HL-60/S4 (cell line): ENCODE measurements around the gene PHACTR2.
"Not testable (repeated sequence)": the region's sequence is repeated elsewhere in the genome, so short reads cannot be mapped to it uniquely, and the experiment has no call there.

Source experiments
- in situ Hi-C: fragments of 300-500 bp; cut with MboI; formaldehyde crosslinking; loops from 2 replicates; pipeline ENCODE4 v1.14.3; 2022; ENCODE audit warnings: low sequenced_read_pairs

The PHACTR2 gene

DNA sequence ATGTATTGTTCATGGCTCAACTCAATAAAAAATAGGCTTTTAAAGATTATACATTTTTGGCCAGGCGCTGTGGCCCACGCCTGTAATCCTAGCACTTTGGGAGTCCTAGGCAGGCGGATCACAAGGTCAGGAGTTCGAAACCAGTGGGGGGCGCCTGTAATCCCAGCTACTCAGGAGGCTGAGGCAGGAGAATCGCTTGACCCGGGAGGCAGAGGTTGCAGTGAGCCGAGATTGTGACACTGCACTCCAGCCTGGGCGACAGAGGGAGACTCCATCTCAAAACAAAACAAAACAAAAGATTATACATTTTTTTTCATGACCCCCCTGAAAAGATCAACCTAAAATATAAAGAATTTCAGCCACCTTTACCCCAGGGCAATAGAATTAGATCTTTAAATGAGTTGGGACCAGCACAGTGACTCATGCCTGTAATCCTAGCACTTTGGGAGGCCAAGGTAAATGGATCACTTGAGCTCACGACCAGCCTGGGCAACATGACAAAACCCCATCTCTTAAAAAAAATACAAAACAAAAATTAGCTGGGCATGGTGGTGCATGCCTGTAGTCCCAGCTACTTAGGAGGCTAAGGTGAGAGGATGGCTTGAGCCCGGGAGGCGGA lies 60.4 kb downstream of the PHACTR2 start:
- in situ Hi-C loops = not testable (repeated sequence)

DNA sequence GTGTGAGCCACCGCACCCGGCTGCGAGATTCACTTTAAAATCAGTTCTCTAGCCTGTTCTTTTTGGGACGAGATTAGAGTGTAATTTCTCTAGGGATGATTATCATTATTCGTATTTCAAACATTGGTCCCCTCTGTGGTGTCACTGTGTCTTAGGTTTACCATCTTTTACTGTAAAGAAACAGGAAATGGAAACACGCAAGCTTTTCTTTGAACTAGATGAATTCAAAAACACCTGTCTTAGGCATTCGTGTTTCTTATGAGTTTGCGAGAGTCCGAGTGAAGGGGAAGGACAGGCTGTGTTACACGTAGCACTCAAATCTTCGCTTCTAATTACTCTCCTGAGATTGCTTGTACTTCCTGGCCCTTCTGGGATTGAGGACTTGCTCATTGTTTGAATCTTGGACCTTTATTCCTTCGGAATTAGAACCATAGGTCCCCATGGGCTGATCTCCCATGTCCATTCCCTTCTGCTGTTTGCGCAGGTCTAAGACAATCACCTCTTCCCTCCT lies 61.6 kb downstream of the PHACTR2 start:
- in situ Hi-C loops = no loop called here

DNA sequence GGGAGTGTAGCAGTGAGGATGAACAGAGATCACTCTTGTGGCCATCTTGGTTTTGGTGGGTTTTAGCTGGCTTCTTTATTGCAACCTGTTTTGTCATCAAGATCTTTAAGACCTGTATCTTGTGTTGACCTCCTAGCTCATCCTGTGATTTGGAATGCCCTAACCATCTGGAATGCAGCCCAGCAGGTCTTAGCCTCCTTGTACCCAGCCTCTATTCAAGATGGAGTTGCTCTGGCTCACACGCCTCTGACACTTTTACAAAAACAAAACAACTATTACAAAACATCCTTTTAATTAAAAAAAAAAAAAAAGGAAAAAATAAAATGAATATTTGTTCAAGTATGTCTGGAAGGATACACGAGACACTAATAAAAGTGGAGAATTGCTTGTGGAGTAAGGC lies 62.4 kb downstream of the PHACTR2 start:
- in situ Hi-C loops = no loop called here

DNA sequence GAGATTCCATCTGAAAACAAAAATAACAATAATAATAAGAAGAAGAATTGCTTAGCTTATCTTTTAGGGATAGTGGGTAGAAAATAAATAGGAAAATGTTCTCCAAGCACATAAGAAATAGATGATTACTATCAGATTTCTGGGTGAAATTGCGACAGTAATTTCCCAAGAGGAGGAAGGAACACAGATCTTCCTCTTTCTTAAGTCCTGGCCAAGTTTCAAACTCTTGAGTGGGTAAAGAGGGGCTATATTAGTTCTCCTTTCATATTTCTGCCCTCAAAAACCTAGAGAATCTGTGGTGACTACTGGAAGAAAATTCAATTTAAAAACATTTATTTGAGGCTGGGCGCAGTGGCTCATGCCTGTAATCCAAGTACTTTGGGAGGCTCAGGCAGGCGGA lies 63.7 kb downstream of the PHACTR2 start:
- in situ Hi-C loops = no loop called here

DNA sequence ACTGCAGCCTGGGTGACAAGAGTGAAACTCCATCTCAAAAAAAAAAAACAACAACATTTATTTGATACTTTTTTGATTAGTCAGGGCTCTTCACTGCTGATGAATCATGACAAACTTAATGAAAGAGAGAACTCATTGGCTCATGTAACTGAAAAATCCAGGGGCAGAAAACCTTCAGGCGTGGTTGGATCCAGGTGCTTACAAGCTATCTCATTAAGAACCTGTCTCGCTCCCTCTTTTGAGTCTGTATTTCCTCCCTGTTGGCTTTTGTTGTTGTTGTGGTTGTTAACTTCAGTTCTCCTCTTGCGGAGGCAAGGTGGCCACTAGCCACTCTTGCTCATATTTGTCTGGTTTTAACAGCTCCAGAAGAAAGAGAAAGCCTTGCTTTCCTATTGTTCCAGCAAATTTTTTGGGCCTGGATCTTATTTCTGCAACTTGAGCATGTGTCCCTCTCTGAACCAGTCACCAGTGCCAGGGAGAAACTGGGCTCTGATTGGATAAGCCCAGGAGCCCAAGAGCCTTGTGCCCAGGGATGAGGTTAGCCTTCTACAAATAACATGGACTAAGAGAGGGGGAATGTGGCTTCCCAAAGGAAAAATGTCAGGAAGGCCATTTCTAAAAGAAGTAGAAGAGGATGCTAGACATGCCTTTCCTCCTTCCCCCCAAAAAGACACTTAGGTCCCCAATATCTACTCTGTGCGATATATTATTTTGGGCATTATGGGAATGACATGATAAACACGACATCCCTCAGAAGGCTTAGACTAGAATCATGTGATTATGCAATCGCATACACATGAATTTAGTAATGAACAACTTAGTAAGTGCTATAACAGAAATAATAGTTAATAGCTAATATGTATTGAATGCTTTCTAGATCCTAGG lies 64.5 kb downstream of the PHACTR2 start:
- in situ Hi-C loops = no loop called here

DNA sequence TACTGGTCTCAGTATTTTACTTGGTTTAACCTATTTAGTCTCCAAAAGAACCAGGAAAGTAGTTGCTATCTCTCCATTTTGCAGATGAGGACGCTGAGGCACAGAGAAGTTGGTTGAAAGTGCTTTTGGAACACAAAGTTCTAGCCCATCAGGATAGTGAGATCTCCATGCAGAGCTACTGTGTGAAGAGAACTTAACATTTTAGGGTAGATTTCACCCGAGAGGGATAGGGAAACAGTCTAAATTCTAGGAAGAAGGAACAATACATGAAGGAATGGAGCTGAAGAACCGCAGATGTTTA lies 65.1 kb downstream of the PHACTR2 start:
- in situ Hi-C loops = no loop called here

DNA sequence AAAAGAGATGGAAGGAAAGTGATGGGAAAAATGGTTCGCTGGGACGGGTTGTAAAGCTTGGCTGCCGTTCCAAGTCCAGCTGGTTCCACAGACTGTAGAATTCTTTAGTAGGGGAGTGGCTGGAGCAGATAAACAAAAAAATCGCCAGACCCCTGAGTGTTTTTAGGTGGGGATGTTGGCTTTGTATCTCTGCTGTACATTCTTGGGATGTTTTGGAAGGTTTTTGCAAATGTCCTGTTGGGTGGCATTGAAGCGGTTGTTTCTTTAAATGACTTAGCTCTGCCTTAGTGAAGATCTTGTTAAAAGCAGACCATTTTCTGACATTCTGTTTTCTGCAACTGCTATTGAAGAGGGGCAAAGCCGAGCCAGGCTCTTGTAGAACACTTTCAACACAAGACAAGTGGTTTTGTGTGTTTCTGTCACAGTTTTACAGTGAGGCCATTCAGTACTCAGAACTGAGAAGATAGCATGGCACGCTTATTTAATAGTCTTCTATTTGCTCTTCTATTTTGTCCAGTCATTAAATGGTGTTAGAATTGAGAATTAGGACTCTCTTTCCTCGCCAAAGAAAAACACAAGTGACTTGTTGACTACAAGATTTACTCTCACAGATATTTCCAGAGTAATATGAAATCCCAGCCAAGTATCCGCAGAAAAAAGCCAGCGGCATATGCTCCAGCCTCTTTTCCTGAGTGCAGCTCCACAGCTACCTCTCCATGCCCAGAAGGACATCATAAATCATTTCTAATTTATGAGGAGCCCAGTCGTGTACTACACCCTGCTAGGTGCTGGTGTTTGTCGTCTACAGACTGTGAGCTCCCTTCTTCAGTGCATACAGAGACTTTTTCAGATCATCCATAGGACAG lies 65.8 kb downstream of the PHACTR2 start:
- in situ Hi-C loops = no loop called here

DNA sequence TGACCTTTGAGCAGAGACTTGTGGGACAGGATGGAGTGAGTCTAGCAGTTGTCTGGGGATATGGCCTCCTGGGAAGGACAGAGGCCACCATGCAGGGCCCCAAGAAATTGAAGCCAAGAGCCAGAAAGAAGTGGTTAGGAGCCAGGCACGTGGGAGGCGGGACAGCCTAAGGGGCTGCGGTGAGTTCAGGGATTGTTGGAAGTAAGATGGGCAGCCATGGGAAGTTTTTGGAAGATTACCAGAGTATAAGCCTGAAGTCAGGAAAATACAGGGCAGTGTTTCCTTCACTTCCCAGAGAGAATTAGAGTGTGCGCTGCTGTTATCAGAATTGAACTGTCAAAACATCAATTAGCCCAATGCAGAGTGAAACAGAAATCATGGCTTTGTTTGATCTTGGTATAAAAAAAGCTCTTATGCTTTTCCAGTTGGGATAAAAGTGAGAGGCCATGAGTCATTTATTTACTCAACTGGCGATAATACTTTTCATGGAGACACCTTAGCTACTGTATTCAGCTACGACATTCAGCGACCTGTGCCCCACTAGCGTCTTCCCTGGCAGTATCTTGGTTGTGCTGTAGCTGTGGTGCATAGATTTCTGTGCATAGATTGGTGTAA lies 66.9 kb downstream of the PHACTR2 start:
- in situ Hi-C loops = no loop called here

DNA sequence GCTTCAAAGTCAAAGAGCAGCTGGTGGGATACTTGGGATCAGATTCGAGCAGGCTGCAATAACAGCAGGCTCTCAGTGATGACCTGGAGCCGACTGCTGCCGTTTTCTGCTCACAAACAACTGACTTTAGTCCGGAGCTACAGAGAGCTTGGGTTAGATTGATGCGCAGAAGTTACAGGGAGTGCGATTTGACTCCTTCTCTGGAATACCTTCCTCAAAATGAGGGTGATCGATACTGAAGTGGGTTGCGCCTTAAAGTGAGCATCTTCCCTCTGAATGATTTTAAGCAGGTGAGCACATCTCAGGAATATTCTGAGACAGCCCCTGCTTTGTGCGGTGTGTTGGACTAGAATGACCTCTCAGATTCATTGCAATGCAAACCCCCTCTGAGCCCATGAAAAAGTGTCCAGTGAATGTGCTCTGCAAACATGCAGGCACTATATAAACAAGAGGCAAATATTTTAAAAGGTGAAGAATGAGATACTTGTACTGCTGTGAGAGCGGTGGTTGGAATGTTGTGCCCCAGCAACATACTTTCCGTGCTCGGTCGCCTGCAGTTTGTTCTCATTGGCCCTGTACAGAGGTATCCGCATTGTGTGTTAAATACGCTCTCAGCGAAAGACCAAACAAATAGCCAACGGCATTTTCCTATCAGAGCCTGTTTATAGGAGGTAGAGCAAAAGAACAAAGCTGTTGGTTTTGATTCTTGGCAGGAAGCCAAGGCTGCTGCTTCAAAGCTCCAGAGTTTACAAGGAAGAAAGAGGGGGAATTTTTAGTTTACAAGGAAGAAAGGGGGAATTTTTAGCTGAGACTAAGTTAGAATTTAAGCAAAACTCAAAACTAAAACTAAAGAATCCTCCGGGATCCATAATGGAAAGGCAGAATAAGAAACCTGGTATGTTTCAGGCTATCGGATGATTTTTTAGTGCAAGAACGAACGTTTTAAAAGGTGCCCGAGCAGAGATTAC lies 67.7 kb downstream of the PHACTR2 start:
- in situ Hi-C loops = no loop called here

DNA sequence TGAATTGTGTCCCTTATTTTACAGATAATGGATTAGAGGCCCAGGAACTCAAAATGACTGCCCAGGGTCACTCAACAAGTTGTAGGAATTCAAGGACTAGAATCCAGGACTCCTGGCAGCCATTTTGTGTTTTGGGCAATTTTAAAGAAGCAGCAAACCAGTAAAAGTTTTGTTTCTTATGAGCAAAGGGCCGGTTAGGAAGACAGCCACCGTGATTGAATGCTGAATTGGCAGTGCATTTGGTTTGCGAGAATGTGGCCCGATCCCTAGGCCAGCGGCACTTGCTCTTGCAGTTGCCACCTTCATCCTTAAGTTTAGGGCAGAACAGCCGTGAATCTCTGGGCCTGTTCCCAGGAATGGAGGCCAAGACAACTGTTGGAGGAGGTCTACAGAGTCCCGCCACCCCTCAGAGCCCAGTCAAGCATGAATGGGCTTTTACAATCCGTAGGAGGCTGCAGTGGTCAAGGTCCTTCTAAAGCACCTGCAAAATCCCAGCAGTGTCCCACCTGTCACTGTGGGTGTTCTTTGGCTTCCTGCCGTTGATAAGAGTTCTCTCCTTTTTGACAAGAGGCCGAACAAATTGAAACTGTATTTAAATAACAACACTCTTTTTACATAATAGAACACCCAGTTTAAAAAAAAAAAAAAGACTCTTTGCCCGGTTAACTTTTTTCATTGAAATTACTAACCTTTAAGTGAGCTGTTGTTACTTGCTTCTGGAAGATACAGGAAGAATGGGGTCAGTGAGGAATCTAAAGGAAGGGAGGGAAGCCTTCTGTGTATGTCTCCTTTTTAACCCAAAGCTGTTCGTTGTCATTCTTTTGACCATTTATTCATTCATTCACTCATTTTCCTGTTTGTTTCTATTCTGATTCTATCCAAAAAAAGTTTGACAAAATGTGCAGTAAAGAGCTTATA lies 68.7 kb downstream of the PHACTR2 start:
- in situ Hi-C loops = no loop called here

DNA sequence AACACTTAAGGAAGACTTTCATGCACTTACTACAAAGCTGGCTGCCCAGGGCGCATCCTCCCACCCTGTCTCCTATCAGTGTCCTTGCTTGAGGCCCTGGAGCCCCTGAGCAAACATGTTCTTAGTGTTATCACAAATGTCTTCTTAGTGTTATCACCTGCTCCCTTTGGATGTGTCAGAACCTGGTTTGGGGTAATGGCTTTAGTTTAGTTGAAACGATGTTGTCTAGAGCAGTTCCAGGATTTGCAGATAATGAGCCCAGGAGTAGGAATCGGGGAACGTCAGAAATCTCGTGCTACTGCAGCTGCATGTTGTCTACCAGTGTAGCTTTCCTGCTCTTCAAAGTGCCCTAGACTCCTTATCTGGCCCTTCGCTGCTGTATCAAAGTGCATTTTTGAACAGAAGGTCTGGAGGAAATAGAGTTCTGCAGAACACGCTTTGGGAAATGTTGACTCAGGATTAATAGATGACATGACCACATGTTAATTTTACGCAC lies 69.6 kb downstream of the PHACTR2 start:
- in situ Hi-C loops = no loop called here

DNA sequence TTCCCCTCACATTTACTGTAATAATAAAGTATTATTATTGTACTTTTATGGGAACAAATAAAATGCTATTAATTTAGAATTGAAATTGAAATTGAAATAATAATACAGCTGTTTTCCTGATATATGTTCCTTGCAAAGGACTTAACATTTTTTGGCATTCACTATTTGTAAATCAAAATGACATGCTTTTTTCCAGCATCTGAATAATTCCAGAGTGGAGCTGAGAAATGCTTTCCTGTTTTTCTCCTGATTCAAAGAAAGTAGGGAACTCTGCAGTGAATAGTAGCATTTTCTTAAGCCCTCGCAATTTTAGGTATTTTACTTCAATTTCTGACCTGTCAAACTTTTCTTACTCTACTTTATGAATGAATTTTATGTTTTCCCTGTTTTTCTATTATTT lies 72.1 kb downstream of the PHACTR2 start:
- in situ Hi-C loops = no loop called here

DNA sequence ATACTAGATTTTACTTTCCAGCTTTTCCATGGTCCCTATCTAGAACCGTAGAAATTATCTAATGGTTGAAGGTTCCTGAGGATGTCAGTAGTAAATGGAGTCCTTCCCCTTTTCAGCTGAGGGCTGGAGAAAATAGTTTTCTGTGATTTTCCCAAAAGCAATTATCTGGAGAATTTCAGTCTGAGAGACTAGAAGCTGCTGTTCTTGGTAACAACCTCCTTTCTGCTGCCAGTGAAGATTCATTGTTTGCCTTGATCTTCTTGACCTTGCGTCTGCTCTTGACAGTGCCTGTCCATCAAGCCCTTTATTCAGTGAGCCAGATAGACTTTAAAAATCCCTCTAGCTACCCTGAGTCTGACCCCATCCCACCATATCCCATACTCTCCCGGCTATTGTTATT lies 73.1 kb downstream of the PHACTR2 start:
- in situ Hi-C loops = no loop called here

DNA sequence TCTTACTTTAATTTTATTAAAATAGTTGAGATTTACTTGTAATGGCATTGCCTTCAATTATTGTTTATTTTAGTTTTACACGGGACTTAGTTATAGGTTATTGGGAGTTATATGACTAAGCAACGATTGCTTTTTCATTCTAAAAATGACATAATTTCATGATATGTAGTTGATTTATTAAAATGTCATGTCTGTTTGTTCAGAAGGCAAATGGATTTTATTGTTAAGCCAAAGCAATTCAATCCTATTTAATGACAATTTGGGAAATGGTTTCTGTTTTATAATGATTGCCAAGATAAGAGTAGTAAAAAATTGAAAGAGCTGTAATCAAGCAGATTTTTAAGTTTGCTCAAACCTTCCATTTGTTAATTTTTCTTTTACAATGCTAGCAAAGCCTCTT lies 74.7 kb downstream of the PHACTR2 start:
- in situ Hi-C loops = no loop called here

DNA sequence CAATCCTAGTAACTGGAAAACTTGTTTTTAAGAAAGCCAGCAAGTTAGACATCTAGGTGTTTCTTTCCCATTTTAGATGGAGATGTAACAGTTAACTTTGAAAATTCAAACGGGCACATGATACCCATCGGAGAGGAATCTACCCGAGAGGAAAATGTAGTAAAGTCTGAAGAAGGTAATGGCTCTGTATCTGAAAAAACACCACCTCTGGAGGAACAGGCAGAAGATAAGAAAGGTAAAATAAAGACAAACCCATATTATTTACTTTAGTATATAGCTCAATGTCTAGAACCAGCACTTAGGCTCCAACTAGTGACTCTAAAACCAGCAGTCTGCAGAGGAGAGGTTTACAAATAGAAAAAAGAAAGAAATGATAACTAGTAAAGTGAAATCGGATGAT lies 75.9 kb downstream of the PHACTR2 start:
- in situ Hi-C loops = no loop called here

DNA sequence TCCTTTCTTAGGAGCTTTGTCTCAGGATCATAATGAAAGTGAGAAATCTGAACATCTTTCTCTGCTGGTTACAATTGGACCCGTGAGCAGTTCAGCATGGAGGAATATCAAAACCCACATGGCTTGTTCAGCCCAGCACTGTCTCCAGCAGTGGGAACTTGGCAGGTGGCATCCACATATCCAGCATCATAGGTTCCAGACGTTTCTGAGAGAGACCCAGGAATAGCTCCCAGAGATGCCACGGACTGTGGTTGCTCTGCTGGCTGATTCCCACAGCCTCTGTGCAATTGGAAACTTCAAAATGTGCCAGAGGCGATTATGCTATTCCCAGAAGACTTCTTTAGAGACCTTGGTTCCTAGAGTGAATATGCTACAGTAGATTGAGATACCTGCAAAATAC lies 76.4 kb downstream of the PHACTR2 start:
- in situ Hi-C loops = no loop called here

DNA sequence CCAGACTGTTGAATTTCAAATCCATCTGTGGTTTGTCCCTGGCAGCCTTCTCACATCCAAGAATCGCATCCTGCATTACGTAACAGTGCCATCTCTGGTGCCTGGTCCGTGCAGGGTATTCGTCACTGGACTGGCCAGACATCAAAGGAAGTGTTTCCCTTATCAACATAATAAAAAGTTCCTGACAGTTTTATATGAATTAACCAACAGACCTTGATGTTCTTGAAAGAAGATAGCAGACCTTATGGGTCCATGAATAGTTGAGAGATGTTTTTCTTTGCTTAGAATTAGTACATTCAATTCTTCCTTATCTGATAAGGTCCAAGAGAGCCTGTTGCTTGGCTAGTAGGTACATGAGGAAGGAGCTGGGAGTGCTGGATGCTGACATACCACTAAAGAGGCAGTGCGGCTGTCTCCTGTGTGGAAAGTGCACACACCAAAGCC lies 77.6 kb downstream of the PHACTR2 start:
- in situ Hi-C loops = no loop called here

DNA sequence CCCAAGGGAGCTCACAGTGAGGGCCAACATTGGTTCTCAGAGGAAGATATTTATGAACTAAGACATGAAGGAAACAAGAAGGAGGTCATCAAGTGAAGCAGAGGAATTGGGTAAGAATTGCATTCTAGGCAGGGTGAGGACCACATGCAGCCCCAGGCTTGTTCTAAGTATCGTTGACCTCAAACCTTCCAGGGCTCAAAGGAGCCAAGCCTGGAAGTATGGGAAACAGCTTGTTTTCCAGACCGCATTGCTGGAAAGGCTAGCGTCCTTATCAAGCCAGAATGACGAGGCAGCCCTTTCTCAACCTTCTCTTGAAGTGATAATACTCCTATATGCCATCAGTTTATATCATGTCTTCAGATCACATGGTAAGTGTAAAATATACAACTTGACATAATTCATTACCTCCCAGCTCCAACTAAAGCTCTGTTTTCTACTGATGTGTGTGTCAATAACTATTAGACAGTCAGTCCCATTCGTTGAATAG lies 79.6 kb downstream of the PHACTR2 start:
- in situ Hi-C loops = no loop called here

DNA sequence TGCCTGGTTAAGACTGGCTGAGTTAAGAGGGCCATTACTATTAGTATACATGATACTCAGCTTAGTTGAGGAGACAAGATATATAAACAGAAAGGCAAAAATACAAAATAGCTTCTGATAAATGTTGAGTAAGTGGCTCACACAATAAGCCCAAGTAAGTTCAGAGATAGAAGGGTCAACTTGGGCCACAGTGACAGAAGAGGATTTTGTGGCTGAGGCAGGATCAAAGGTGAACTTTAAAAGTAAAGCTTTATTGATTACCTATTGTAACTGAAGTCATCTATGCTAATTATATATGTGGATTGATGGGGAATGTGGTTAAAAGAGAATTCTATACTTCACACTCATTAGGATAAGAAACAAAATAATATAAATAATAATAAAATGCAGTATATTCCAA lies 80.8 kb downstream of the PHACTR2 start:
- in situ Hi-C loops = no loop called here
